NCI-H748 treated with DMSO at 0.1 percent for 48 hours (cell line): Measurements from ENCODE around the gene TNFRSF12A.
"Not testable (repeated sequence)": the region's sequence is repeated elsewhere in the genome, so short reads cannot be mapped to it uniquely, and the experiment has no call there.

ENCODE experiments used
- DNase-seq: peaks from one replicate; lab custom pipeline; 2025; lab: John Stamatoyannopoulos, UW

The TNFRSF12A gene

DNA sequence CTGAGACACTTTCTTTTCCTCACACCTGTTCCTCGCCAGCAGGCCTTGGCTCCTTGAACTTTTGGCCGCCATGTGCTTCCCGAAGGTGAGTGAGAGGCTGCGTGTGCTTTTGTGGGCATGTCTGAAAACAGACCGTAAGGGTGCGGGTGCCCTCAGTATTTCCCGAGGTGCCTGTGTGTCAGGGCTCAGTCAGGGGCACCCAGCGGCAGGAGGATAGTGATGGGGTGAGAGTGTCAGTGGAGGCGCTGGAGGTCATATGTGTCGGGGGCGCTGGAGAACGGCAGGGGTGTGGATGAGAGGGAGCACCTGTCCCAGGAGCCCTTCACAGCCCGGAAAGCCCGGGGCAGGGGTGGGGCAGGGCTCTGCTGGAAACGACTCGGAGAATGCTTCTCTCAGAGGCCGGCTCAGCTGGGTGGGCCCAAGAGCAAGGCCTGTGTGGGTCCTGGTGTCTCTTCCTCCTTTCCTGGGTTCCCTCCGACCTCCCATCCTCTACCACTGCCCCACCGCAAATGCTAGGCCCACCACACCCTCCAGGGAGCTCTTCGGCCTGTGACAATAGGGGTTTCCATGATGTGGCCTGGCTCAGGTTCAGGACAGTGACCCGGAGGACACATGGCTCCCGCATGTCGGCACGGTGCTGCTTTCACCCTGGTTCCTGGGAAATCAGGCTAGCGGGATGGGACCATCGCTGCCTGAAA, 45.7 kb downstream of the TNFRSF12A start:
- no peak for DNase-seq

- DNase-seq = no peak
Measured at GRCh38 chr16:3066440-3066748, 46.2 kb downstream of the TNFRSF12A start.

DNA sequence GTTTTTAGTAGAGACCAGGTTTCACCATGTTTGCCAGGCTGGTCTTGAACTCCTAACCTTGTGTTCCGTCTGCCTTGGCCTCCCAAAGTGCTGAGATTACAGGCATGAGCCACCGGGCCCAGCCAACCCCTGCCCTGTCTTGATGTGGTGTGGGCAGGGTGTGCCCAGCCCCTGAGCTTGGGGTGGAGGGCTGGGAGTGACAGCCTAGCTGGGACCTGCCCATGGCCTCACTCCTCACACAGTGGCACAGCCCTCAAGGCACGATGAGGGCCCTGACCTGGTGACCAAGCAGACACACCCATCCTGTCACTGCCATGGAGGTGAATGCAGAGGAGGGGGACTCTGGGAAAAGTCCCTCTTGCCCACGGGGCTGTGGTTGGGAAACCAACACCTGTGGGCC, 48.3 kb downstream of the TNFRSF12A start:
- no peak for DNase-seq

DNA sequence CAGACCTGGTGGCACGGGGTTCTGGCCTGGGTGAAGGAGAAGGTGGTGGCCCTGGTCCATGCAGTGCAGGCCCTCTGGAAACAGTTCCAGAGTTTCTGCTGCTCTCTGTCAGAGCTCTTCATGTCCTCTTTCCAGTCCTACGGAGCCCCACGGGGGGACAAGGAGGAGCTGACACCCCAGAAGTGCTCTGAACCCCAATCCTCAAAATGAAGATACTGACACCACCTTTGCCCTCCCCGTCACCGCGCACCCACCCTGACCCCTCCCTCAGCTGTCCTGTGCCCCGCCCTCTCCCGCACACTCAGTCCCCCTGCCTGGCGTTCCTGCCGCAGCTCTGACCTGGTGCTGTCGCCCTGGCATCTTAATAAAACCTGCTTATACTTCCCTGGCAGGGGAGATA, 49.0 kb downstream of the TNFRSF12A start:
- DNase-seq = not testable (repeated sequence)

DNA sequence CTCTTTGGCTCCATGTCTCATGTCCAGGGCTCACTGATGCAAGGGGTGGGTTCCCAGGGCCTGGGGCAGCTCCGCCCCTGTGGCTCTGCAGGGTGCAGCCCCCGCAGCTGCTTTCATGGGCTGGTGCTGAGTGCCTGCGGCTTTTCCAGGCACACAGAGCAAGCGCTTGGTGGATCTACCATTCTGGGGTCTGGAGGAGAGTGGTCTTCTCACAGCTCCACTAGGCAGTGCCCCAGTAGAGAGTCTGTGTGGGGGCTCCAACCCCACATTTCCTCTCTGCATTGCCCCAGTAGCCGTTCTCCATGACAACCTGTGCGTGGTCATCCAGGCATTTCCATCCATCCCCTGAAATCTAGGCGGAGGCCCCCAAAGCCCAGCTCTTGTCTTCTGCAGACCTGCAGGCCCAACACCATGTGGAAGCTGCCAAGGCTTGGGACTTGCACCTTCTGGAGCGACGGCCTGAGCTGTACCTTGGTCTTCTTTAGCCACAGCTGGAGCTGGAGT, 50.5 kb downstream of the TNFRSF12A start:
- DNase-seq = no peak

DNA sequence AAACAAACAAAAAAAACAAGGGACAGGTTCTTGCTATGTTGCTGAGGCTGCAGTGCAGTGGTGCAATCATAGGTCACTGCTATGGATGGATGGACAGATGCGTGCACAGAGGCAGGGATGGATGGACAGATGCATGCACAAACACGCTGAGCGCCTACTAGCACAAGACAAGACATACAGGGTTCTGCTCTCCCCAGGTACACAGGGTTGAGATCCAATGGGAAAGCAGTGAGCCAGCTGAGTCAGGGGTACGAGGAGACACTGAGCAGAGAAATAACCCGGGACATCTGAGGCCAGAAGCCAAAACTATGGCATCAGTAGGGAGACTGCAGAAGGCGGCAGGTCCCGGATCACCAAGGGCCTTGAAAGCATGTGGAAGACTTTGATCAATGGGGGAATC, 51.5 kb downstream of the TNFRSF12A start:
- DNase-seq = no peak
